Neutrophil (primary cell): Measurements from ENCODE around the gene ATP11A.

Experiments
- H3K27ac ChIP-seq: fragments of 200-600 bp; sonication (generic); 2 replicates; pipeline ENCODE4 v1.5.1; 2016; ENCODE audit warnings: mild to moderate bottlenecking, moderate library complexity
- H3K27me3 ChIP-seq: fragments of 200-600 bp; sonication (generic); 2 replicates; pipeline ENCODE4 v1.6.0; 2016; ENCODE audit warnings: mild to moderate bottlenecking
- H3K36me3 ChIP-seq: fragments of 200-600 bp; sonication (generic); 2 replicates; pipeline ENCODE4 v1.5.1; 2017
- H3K4me1 ChIP-seq, 2 experiments: fragments of 200-600 bp in 1 of 2; sonication (generic) in 1 of 2; 1 replicate in 1 of 2; 2 replicates in 1 of 2; pipeline versions ENCODE4 v1.5.1 to v1.6.1; 2013 to 2016; ENCODE audit warnings: low read depth in 1 of 2, low read length in 1 of 2, mild to moderate bottlenecking in 1 of 2, moderate library complexity in 1 of 2; ENCODE audit not compliant: control insufficient read depth in 1 of 2, insufficient read depth in 1 of 2
- H3K4me3 ChIP-seq, 2 experiments: fragments of 200-600 bp in 1 of 2; sonication (generic) in 1 of 2; 1 replicate in 1 of 2; 2 replicates in 1 of 2; pipeline ENCODE4 v1.5.1; 2013 to 2016; ENCODE audit warnings: low read depth in 1 of 2, low read length in 1 of 2, mild to moderate bottlenecking in 1 of 2, moderate library complexity in 1 of 2
- H3K9me3 ChIP-seq: fragments of 200-600 bp; sonication (generic); 2 replicates; pipeline ENCODE4 v1.5.1; 2016
- CTCF ChIP-seq: fragments of 200-600 bp; sonication (generic); IDR thresholded peaks from 2 replicates; pipeline ENCODE4 v1.5.1; 2016; ENCODE audit warnings: antibody characterized with exemption

ATP11A gene

GRCh38 chr13:112836940-112837339, 147.1 kb downstream of the ATP11A start:
- Histone ChIP-seq H3K9me3 (no peaks in the 10 kb centered on the region), H3K27me3 (no peaks in the 10 kb centered on the region), H3K36me3 (peaks cover 98% of the 10 kb centered on the region), H3K4me3 (no peak overlapping the region), H3K4me1 (no peaks in the 10 kb centered on the region), H3K27ac (no peak overlapping the region)
- TF ChIP-seq CTCF, result no peak

GRCh38 chr13:112837371-112838037, 147.7 kb downstream of the ATP11A start:
- Histone ChIP-seq H3K36me3 (peaks cover 98% of the 10 kb centered on the region), H3K4me1 (no peaks in the 10 kb centered on the region), H3K27ac (no peak overlapping the region), H3K27me3 (no peaks in the 10 kb centered on the region), H3K9me3 (no peaks in the 10 kb centered on the region), H3K4me3 (no peak overlapping the region)
- TF ChIP-seq CTCF, result no peak

- Histone ChIP-seq H3K27me3 (no peaks in the 10 kb centered on the region), H3K36me3 (peaks cover 98% of the 10 kb centered on the region), H3K4me3 (no peak overlapping the region), H3K9me3 (no peaks in the 10 kb centered on the region), H3K27ac (no peak overlapping the region), H3K4me1 (no peaks in the 10 kb centered on the region)
- no peak for TF ChIP-seq CTCF
These were observed 148.4 kb downstream of the ATP11A start for GRCh38 chr13:112838038-112838841.

GRCh38 chr13:112838842-112839117, 148.9 kb downstream of the ATP11A start:
- Histone ChIP-seq H3K4me3 (no peak overlapping the region), H3K27ac (no peak overlapping the region), H3K4me1 (no peaks in the 10 kb centered on the region), H3K27me3 (no peaks in the 10 kb centered on the region), H3K9me3 (no peaks in the 10 kb centered on the region), H3K36me3 (peaks cover 98% of the 10 kb centered on the region)
- no peak for TF ChIP-seq CTCF

- Histone ChIP-seq H3K9me3 (peaks cover 5% of the 10 kb centered on the region), H3K4me3 (no peak overlapping the region), H3K4me1 (no peaks in the 10 kb centered on the region), H3K27ac (no peak overlapping the region), H3K27me3 (no peaks in the 10 kb centered on the region), H3K36me3 (peaks cover 98% of the 10 kb centered on the region)
- TF ChIP-seq CTCF, result no peak
These were observed 149.7 kb downstream of the ATP11A start for GRCh38 chr13:112839356-112840105.
